AG09319 (cell line): ENCODE measurements around the gene DTX2.
"Not testable (repeated sequence)": the region's sequence is repeated elsewhere in the genome, so short reads cannot be mapped to it uniquely, and the experiment has no call there.

Experiments used
- DNase-seq: peaks from one replicate; pipeline ENCODE4 v3.0.0-alpha.2; 2010; ENCODE audit warnings: low read depth; ENCODE audit errors: extremely low read depth

Gene DTX2

DNA sequence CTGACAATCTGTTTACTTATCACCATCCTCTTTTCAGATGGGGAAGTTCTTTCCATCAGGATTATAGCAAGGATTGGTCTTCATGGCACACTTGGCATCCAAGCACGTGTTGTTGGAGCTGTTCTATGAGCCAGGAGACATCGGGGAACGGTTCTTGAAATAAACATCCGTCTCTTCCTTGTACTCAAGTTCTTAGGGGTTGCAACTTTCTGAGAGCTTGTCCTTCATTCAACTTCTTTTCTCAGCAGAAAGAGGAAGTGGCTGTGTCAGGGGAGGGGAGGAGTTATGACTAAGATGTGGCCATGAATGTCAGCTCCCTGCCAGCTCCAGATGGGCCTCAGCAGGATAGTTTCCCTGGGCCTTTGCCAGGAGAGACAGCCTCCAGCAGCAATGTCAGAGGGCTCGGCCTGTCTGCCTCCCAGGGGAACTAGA is 15.9 kb upstream of the DTX2 start:
- DNase-seq, result peak; percentile 50

DNA sequence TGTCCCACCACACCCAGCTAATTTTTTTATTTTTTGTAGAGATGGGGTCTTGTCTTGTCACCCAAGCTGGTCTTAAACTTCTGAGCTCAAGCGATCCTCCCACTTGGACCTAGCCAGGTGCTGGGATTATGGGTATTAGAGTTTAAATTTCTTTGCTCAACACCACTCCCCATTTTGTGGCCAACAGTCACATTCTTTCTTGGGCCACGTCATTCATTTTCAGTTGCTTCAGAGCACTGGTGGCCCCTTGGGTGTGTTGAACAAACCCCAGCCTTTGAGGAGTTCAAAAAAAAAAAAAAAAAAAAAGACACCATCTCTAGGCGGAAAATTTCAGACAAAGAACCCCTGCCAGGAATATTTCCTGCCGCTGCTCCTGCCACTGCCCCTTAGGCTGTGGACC is 4.5 kb upstream of the DTX2 start:
- DNase-seq, result not testable (repeated sequence)

DNA sequence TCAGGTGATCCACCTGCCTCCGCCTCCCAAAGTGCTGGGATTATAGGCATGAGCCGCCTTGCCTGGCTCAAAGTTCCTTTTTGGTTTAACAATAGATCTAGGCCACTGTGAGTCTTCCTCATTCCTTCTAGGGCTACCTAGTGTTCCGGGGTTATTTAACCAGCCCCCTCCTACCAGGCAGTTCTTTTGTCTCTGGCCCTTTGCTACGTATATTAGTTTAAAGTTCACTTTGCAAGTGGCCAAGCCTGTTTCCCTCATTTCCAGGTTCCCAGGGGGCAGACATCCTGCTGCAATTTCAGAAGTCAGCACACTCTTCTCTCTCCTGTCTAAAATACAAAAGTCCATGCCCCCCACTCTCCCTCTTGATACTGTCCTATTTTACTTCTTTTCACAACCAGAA is 3.0 kb upstream of the DTX2 start:
- not testable (repeated sequence) for DNase-seq

DNA sequence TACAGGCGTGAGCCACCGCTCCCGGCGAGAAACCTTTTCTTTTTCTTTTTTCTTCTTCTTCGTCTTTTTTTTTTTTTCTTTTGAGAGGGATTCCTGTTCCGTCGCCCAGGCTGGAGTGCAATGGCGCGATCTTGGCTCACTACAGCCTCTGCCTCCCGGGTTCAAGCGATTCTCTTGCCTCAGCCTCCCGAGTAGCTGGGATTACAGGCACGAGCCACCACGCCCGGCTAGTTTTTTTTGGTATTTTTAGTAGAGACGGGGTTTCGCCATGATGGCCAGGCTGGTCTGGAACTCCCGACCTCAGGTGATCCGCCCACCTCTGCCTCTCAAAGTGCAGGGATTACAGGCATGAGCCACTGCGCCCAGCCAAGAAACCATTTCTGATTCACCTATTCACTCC is 742 bp upstream of the DTX2 start:
- DNase-seq, result not testable (repeated sequence)

DNA sequence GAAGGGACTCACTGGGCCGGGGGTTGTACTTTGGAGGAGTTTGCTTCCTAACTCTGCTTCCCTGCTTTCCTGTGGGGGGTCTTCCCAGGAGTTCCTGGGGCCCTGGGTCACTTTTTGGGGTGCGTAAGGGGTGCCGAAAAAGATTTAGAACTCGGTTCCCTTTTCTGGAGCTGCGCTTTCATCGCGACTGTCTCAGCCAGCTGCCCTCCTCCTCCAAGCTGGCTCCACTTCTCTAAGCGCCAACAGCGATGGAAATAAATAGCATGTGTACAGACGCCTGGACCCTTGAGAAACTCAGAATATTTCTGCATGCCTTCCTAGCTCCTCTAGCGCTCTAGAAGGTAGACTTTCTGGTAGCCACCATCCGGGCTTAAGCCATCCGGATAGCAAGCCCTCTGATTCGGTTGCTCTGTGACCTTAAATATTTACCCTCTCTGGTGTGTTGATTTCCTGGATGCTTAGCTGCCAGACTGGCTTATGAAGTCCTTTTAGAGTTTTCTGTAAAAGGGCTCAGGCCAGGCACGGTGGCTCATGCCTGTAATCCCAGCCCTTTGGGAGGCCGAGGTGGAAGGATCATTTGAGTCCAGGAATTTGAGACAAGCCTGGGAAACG is 868 bp downstream of the DTX2 start:
- DNase-seq, result not testable (repeated sequence)

DNA sequence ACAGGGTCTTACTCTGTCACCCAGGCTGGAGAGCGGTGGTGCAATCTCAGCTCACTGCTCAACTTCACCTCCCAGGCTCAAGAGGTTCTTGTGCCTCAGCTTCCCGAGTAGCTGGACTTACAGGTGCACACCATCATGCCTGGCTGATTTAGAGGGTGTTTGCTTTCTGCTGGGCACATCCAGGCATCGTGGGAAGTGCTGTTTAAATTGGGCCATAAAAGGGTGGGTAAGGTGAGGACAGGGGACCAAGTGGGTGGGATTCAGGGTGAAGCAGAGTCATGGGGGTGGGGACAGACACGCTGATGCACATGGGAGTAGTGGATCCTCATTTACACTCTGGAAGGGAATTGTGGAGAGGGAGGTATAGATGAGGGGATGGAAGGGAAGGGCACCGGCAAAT is 3.5 kb downstream of the DTX2 start:
- DNase-seq, result not testable (repeated sequence)

DNA sequence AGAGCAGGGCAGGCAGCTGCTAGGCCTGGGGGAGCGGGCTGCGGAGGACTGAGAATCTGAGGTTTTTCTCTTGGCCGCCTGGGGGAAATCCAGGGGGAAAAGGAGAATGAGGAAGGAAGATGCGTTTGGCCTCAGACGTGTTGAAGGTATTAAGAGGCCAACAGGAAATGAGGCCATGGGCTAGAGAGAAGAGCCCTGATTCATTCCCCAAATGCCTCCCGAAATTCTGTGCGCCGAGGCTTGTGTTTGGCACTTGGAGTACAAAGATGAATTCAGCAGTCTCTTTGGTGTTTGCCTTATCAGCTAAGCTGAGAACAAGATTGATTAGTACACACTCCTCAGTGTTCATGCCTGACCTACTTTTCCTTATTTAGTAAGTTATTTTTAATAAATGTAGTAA is 4.4 kb downstream of the DTX2 start:
- DNase-seq, result not testable (repeated sequence)

DNA sequence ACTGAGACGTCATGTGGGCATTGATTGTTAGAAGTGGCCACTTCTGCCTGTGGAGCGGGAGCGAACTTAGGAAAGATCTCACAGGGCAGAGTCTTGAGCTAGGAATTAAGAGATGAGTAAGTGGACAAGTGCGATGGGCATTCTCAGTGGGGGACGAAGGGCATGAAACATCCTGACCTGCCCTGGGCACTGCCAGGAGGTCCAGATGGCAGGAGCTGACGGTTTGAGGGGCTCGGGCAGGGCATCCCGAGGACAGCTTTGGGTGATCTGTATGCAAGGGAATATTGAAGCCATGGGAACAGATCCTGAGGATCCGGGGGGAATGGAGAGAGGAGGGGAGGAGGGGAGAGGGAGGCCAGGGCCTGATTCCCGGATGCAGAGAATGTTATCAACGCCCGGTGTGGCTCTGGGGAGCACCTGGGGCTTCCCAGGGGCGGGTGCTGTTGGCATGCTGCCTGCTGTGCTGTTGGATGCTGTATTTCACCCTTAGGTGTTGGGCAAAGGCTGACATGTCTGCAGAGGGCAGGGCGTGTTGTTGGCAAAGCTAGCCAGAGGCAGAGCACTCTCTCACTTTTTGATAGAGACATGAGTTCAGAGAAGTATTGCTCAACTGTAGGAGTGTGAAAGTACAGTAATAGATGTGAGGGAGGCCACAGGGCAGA is 6.4 kb downstream of the DTX2 start:
- DNase-seq, result not testable (repeated sequence)

DNA sequence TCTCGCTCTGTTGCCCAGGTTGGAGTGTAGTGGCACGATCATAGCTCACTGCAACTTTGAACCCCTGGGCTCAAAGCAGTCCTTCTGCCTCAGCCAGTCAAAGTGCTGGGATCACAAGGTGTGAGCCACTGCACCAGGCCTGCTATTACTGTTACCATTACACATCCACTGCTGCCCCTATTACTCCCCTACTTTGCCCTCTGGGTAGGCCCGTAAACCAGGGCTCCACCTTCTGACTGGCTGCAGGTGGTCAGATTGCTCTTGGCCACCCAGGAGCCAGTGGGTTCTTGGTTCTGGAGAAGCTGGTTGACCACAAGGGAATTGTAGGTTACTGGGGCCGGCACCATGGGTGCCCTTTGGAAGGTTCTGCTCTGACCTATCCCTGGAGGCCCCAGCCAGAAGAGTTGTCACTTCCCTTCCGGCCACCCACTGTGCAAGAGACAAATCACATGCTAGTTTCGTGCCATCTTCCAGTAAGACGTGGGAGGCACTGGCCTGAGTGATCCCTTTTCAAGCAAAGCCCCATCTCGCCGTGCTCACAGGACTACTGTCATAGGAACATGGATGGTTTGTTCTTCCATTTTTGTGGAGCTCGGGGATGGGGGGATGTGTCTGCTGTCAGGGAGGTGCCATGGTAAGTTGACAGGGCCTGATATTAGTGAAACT is 10.2 kb downstream of the DTX2 start:
- not testable (repeated sequence) for DNase-seq

DNA sequence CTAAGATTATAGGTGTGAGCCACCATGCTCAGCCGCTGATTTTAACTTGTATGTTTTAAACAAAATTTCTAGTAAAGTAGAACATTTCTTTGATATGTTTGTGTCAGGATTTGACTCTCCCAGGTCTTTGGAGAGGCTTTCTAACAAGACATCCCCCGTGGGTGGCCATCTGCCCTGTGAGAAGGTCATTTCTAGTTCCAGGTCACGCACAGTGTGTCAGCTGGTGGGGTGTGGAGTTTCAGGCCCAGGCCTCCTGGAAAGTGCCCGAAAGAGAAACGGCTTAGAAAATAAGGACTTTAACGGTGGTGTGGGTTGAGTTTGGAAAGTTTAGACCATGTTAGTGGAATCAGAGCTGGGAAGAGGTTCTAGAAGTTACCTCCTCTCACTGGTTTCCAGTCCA is 11.6 kb downstream of the DTX2 start:
- not testable (repeated sequence) for DNase-seq

DNA sequence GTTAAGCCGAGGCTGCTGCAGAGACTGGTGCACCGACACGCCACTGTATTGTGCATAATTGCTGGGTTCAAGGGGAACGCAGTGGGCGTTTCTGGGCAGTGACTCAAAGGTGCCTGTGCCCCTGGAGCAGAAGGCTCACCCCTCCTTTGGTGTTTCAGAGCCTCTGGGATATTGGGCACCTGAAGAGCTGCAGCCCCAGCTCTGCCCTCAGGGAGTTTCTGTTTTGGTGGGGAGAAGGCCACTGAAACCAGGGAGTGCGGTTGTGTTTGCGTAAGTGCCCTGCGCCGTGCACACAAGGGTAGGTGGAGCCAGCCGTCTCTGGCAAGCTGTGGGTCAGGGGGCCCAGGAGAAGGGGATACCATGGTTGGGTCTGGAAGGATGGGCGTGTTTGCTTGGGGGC is 14.8 kb downstream of the DTX2 start:
- not testable (repeated sequence) for DNase-seq

DNA sequence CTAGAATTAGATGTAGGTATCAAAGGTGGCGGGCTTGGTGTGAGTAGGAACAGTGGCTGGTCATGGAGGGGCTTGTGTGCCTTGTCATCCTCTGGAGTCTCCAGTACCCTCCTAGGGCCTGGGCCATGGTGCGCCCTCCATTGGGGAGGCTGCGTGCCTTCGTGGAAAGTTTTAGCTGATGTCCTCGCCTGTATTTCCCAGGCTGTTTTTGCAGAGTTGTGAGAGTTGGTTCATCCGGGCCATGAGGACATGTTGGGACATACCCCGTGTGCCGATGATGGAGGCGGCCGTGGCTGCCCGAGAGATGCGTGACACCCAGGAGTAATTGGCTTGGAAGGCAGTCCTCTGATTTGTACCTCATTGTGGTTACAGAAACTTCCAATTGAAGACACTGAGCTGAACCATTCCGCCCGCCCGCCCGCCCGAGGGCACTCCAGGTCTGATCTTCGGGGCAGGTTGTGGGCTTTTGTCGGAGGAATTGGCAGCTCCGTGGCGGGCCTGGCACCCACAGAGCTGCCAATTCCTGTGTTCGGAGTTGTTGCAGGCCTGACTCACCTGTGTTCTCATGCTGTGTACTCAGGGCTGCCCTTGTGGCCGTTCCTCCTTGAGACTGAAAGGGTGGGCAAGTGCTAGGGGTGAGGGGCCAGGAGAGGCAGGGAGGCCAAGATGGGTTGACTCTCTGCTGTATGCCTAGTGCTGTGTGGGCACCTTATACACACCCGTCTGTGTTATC is 15.4 kb downstream of the DTX2 start:
- not testable (repeated sequence) for DNase-seq

DNA sequence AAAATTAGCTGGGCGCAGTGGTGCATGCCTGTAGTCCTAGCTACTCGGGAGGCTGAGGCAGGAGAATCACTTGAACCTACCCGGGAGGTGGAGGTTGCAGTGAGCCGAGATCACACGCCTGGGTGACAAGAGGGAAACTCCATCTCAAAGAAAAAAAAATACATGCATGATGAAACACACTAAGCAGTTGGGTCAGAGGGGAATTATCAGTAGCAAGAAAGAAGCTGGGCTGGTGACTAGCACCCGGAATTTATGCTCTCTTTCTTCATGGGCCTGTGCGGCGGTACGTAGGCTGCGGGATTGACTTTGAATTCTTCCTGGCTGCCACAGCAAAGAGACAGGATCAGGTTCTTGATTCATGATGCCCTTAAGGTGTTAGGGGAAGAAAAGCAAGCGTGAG is 18.1 kb downstream of the DTX2 start:
- DNase-seq, result not testable (repeated sequence)

DNA sequence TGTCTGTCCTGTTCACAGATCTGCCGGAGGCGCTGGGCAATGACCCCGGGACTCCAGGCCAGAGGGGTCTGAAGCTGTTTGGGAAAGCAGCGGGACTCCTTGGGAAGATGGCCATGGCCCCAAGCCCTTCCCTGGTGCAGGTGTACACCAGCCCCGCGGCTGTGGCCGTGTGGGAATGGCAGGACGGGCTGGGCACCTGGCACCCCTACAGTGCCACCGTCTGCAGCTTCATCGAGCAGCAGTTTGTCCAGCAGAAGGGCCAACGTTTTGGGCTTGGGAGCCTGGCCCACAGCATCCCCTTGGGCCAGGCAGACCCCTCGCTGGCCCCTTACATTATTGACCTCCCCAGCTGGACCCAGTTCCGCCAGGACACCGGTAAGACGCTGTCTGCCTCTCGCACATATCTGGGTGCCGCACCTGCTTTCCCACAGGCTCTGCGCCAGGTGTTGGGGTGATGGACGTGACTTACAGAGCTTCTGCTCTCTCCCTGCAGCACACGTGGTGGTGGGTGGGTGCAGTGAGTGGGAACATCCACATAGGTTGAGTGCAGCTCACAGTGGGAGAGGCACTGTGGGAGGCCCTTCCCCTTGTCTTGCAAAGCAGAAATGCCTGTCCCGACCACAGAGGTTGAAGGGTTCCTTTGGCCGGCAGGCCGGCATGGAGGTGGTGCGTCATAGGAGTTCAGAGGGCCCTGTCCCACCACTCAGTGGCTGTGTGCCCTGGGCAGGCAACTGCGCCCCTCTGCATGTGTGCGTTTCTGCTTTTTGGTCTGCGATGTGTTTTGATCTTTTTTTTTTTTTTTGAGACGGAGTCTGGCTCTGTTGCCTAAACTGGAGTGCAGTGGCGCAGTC is 19.1 kb downstream of the DTX2 start:
- not testable (repeated sequence) for DNase-seq

DNA sequence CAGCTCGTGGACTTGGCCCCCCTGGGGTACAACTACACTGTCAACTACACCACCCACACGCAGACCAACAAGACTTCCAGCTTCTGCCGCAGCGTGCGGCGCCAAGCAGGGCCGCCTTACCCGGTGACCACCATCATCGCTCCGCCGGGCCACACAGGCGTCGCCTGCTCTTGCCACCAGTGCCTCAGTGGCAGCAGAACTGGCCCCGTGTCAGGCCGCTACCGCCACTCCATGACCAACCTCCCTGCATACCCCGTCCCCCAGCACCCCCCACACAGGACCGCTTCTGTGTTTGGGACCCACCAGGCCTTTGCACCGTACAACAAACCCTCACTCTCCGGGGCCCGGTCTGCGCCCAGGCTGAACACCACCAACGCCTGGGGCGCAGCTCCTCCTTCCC is 21.2 kb downstream of the DTX2 start:
- DNase-seq, result not testable (repeated sequence)

DNA sequence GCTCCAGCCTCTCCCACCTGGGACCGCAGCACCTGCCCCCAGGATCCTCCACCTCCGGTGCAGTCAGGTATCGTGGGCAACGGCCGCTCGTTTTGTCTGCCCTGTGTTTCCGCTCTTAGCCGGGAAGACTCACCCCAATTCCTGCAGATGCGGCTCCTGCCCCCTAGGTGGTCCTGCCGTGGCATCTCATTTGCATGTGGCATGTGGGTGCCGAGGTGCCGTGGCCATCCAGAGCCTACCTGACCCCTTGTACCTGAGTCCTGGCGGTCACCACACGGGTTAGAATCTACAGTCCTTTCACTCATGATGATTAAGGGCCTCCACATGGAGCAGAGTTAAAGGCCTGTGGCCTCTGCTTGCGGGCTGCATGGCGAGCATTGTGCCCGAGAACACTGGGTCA is 21.6 kb downstream of the DTX2 start:
- DNase-seq, result not testable (repeated sequence)

DNA sequence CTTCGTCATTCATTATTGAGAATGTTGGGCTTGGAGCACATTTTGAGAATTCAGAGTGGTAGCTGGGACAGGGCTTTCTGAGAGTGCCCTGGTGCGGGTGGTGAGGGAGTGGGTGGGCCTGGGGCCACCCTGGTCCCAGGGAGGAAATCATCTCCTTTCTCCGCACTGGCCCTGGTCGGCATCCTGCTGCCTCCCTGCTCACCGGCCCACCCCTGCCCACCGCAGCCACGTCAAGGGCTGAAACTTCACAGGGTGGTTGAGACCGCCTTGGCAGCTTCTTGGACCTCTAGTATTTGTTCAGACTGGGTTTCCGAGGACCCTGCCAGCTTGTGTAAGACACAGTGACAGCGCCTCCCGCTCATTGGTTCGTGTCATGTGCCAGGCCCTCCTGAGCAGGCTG is 22.9 kb downstream of the DTX2 start:
- not testable (repeated sequence) for DNase-seq

DNA sequence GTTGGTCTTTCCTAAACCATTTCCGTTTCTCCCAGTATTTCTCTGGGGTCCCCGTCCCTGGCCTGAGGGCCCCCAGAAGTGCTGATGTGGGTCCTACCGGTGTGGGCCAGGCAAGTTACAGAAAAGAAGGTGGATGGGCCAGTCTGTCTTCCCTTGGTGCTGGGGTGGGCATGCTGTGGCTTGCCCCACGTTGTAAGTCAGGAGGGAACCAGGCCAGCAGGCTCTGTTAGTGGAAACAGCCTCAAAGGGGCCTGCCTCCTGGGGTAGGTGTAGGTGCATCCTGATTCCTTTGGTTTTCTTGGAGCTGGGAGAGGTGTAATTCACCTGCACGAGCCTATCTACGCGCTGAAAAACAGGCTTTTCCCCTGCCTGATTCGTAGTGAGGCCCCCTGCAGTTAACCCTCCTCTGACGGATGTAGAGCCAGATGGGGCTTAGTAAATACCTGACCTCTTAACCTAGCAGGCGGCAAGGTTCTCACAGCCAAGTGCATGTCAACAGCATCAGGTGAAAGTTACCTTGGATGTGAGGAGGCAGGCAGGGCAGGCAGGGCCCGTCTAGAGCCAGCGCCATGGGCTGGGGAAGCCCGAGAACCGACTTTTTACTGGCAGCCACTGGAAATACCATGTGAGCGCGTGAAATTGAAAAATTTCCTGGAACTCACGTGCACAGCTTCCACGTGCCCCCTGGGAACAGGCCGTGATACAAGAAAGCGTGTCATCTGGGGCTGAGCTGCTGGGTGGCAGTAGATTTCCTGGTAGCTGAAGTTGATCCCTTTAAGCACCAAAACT is 24.5 kb downstream of the DTX2 start:
- not testable (repeated sequence) for DNase-seq

DNA sequence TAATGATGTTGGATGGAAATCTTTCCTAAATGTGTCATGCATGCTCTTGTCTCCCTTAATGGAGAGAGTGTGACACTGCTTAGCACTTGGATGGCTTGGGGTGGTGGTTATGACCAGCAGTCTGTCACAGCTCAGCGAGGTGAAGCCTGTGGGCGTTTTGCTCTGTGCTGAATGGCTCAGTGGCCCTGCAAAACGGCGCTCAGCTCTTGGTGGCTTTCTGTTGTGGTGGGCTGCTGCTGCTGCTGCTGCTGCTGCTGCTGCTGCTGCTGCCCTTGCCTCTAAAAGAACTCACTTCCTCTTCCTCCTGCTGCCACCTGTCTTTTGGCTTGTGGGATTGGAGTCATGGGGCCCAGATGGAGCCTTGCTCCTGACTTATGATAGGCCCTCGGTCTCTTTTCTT is 25.1 kb downstream of the DTX2 start:
- DNase-seq, result not testable (repeated sequence)

DNA sequence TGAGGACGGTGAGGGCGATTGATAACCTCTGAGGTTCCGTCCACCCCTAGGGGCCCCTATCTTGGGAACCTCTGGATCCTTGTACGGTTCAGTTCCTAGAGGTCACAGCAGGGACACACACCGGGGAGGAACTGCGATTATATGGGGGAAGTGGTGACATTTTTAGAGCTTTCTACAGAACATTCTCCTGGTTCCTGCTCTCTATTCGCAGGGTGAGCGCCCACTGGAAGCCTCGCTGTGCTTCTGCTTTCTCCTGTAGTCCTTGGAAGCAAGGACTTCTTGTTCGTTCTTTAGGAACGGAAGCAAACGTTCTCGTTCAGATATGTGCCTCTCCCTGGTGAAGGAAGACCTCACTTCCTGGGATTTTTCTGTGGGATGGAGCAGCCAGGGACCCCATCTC is 26.5 kb downstream of the DTX2 start:
- not testable (repeated sequence) for DNase-seq
